H9 (cell line): ENCODE data around the gene LRRC7. TPM values are rescaled to one million over a fixed set of nuclear protein-coding genes. Genes with fewer than 3 reads are reported as not detected.

ENCODE experiments used
- DNase-seq: peaks from one replicate; pipeline ENCODE4 v3.0.0-alpha.2; 2017
- H2AFZ ChIP-seq: one replicate; pipeline ENCODE4 v1.6.1; 2013; ENCODE audit warnings: mild to moderate bottlenecking, low read length, control low read depth, moderate library complexity
- H2AK5ac ChIP-seq: 2 replicates; pipeline ENCODE4 v1.6.1; 2013; ENCODE audit warnings: low read length, control low read depth, mixed read lengths; ENCODE audit not compliant: insufficient read length
- H2BK120ac ChIP-seq: one replicate; pipeline ENCODE4 v1.6.1; 2013; ENCODE audit warnings: low read depth, mild to moderate bottlenecking, low read length, control low read depth, inconsistent platforms; ENCODE audit not compliant: poor library complexity, severe bottlenecking
- H2BK12ac ChIP-seq: 2 replicates; pipeline ENCODE4 v1.6.1; 2013; ENCODE audit warnings: low read length, control low read depth, mixed read lengths, low read depth; ENCODE audit not compliant: insufficient read length
- H2BK15ac ChIP-seq: 2 replicates; pipeline ENCODE4 v1.6.1; 2013; ENCODE audit warnings: low read depth, low read length, control low read depth
- H2BK20ac ChIP-seq: one replicate; pipeline ENCODE4 v1.6.1; 2013; ENCODE audit warnings: low read depth, mild to moderate bottlenecking, low read length, control low read depth, inconsistent platforms; ENCODE audit not compliant: poor library complexity, severe bottlenecking
- H2BK5ac ChIP-seq: 2 replicates; pipeline ENCODE4 v1.6.1; 2013; ENCODE audit warnings: low read length, control low read depth, mixed read lengths; ENCODE audit not compliant: insufficient read length
- H3K14ac ChIP-seq: 2 replicates; pipeline ENCODE4 v1.6.1; 2013; ENCODE audit warnings: low read length, control low read depth; ENCODE audit not compliant: insufficient read depth
- H3K18ac ChIP-seq: 2 replicates; pipeline ENCODE4 v1.6.1; 2013; ENCODE audit warnings: low read depth, mild to moderate bottlenecking, mixed read lengths, low read length, control low read depth; ENCODE audit not compliant: insufficient read length
- H3K23ac ChIP-seq: 2 replicates; pipeline ENCODE4 v1.6.1; 2013; ENCODE audit warnings: low read length, control low read depth, mixed read lengths, low read depth; ENCODE audit not compliant: insufficient read length
- H3K23me2 ChIP-seq: 2 replicates; pipeline ENCODE4 v1.6.1; 2013; ENCODE audit warnings: low read depth, mild to moderate bottlenecking, mixed read lengths, low read length, control low read depth; ENCODE audit not compliant: insufficient read length, poor library complexity, severe bottlenecking
- H3K27ac ChIP-seq: 2 replicates; pipeline ENCODE4 v1.5.1; 2013; ENCODE audit warnings: low read length, control low read depth, mixed read lengths, low read depth; ENCODE audit not compliant: insufficient read length
- H3K27me3 ChIP-seq: 2 replicates; pipeline ENCODE4 v1.6.1; 2013; ENCODE audit warnings: low read length, control low read depth, inconsistent platforms; ENCODE audit not compliant: insufficient read depth
- H3K4ac ChIP-seq: 2 replicates; pipeline ENCODE4 v1.6.1; 2013; ENCODE audit warnings: low read depth, mild to moderate bottlenecking, control low read depth, inconsistent platforms, low read length, moderate library complexity
- H3K4me1 ChIP-seq: 2 replicates; pipeline ENCODE4 v1.6.1; 2013; ENCODE audit warnings: low read length, control low read depth, inconsistent platforms; ENCODE audit not compliant: insufficient read depth
- H3K4me2 ChIP-seq: 2 replicates; pipeline ENCODE4 v1.6.1; 2013; ENCODE audit warnings: low read length, control low read depth, mixed read lengths; ENCODE audit not compliant: insufficient read length, insufficient read depth
- H3K56ac ChIP-seq: 2 replicates; pipeline ENCODE4 v1.6.1; 2013; ENCODE audit warnings: low read depth, mild to moderate bottlenecking, mixed read lengths, low read length, control low read depth; ENCODE audit not compliant: insufficient read length
- H3K79me1 ChIP-seq: 2 replicates; pipeline ENCODE4 v1.6.1; 2013; ENCODE audit warnings: low read depth, mild to moderate bottlenecking, moderate library complexity, low read length, control low read depth, inconsistent platforms; ENCODE audit not compliant: insufficient read depth, poor library complexity, severe bottlenecking
- H3K79me2 ChIP-seq: 2 replicates; pipeline ENCODE4 v1.6.1; 2013; ENCODE audit warnings: low read length, control low read depth, inconsistent platforms; ENCODE audit not compliant: insufficient read depth
- H3K9ac ChIP-seq: 2 replicates; pipeline ENCODE4 v1.6.1; 2013; ENCODE audit warnings: low read length, control low read depth, mixed read lengths; ENCODE audit not compliant: insufficient read length; ENCODE audit errors: extremely low read depth
- H3K9me3 ChIP-seq: one replicate; pipeline ENCODE4 v1.6.1; 2013; ENCODE audit warnings: low read depth, low read length, inconsistent platforms; ENCODE audit not compliant: control insufficient read depth
- H3T11ph ChIP-seq: one replicate; pipeline ENCODE4 v1.6.1; 2013; ENCODE audit warnings: mild to moderate bottlenecking, low read length, control low read depth, inconsistent platforms
- H4K20me1 ChIP-seq: one replicate; pipeline ENCODE4 v1.6.1; 2013; ENCODE audit not compliant: control insufficient read depth, insufficient read length, insufficient read depth
- H4K5ac ChIP-seq: 2 replicates; pipeline ENCODE4 v1.6.1; 2013; ENCODE audit warnings: low read depth, mild to moderate bottlenecking, mixed read lengths, low read length, control low read depth; ENCODE audit not compliant: insufficient read length
- H4K8ac ChIP-seq: replicated peaks from 2 replicates; pipeline ENCODE4 v1.6.1; 2013; ENCODE audit warnings: low read length, control low read depth, mixed read lengths, low read depth; ENCODE audit not compliant: insufficient read length
- H4K91ac ChIP-seq: 2 replicates; pipeline ENCODE4 v1.6.1; 2013; ENCODE audit warnings: low read depth, mild to moderate bottlenecking, moderate library complexity, mixed read lengths, low read length, control low read depth; ENCODE audit not compliant: insufficient read length
- H3K27ac Mint-ChIP-seq, 3 experiments: 2 replicates in 2 of 3; 3 replicates in 1 of 3; pipeline ENCODE4 v1.8.0; 2020 to 2021; ENCODE audit warnings: mixed read lengths in 3 of 3, mild to moderate bottlenecking in 1 of 3, moderate library complexity in 1 of 3
- H3K27me3 Mint-ChIP-seq: 2 replicates; pipeline ENCODE4 v1.8.0; 2021; ENCODE audit warnings: low read depth, mild to moderate bottlenecking, moderate library complexity, mixed read lengths
- H3K36me3 Mint-ChIP-seq, 3 experiments: 2 replicates in 2 of 3; 3 replicates in 1 of 3; pipeline ENCODE4 v1.8.0; 2020 to 2021; ENCODE audit warnings: low read depth in 3 of 3, mixed read lengths in 3 of 3; ENCODE audit not compliant: insufficient read depth in 1 of 3
- H3K4me1 Mint-ChIP-seq, 2 experiments: 2 replicates each; pipeline ENCODE4 v1.8.0; 2020; ENCODE audit warnings: mixed read lengths in 2 of 2
- H3K4me3 Mint-ChIP-seq, 2 experiments: 2 replicates in 1 of 2; 3 replicates in 1 of 2; pipeline ENCODE4 v1.8.0; 2020 to 2021; ENCODE audit warnings: mild to moderate bottlenecking in 2 of 2, mixed read lengths in 2 of 2, moderate library complexity in 1 of 2
- H3K9me3 Mint-ChIP-seq, 2 experiments: 2 replicates in 1 of 2; 3 replicates in 1 of 2; pipeline ENCODE4 v1.8.0; 2020; ENCODE audit warnings: mild to moderate bottlenecking in 2 of 2, mixed read lengths in 2 of 2, moderate library complexity in 1 of 2
- CTCF ChIP-seq: fragments of 200-600 bp; sonication (generic); conservative IDR thresholded peaks from 3 replicates; pipeline ENCODE4 v1.8.0; 2021; ENCODE audit warnings: antibody characterized with exemption, mild to moderate bottlenecking
- WGBS: extraction: QIAGEN DNeasy Blood & Tissue Kit; methylation state at CpG from one replicate; pipeline ENCODE4 v1.1.7; 2013; ENCODE audit warnings: missing lambda C conversion rate, low lambda C conversion rate, mixed read lengths; ENCODE audit not compliant: insufficient read length; ENCODE audit errors: extremely low coverage; 5-methylcytosine and 5-hydroxymethylcytosine counted together
- total RNA-seq: library from RNA; stranded (reverse); gene quantifications from 2 replicates; pipeline ENCODE4 v1.2.1, GENCODE V29; 2021

Gene LRRC7
- total RNA-seq, 1 experiment from 2014 or later: not detected

- no peak overlapping the region for H3K4me3 Mint-ChIP-seq
- no peak overlapping the region for H4K8ac ChIP-seq
- no peak for DNase-seq
- no peak overlapping the region for H3K14ac ChIP-seq
- H3K27me3 Mint-ChIP-seq: no peaks in the 10 kb centered on the region
- H3K9me3 ChIP-seq: no peaks in the 10 kb centered on the region
- no peaks in the 10 kb centered on the region for H3K79me2 ChIP-seq
- no peaks in the 10 kb centered on the region for H3K4me1 ChIP-seq
- no peaks in the 10 kb centered on the region for H3K79me1 ChIP-seq
- no peaks in the 10 kb centered on the region for H3K27me3 ChIP-seq
- no peak overlapping the region for H4K5ac ChIP-seq
- H3K9me3 Mint-ChIP-seq: no peaks in the 10 kb centered on the region
- no peaks in the 10 kb centered on the region for H3K36me3 Mint-ChIP-seq
- no peaks in the 10 kb centered on the region for H4K20me1 ChIP-seq
- H3K27ac Mint-ChIP-seq: no peak overlapping the region
- H2BK20ac ChIP-seq: no peak overlapping the region
- no peak overlapping the region for H2BK120ac ChIP-seq
- no peak overlapping the region for H3K18ac ChIP-seq
- no peak overlapping the region for H2AFZ ChIP-seq
- no peak overlapping the region for H3K27ac ChIP-seq
- no peaks in the 10 kb centered on the region for H3K23me2 ChIP-seq
- H3K4me2 ChIP-seq: no peak overlapping the region
- no peak overlapping the region for H3K4ac ChIP-seq
- no peak overlapping the region for H2AK5ac ChIP-seq
- no peaks in the 10 kb centered on the region for H3K4me1 Mint-ChIP-seq
- no peak overlapping the region for H3K9ac ChIP-seq
- H2BK15ac ChIP-seq: no peak overlapping the region
- no peak overlapping the region for H3K56ac ChIP-seq
- no peak overlapping the region for H2BK5ac ChIP-seq
- H4K91ac ChIP-seq: no peak overlapping the region
- no CpG with 5 or more reads among the region's 1 CpG for WGBS
- H3T11ph ChIP-seq: no peak overlapping the region
- H3K23ac ChIP-seq: no peak overlapping the region
- no peak overlapping the region for H2BK12ac ChIP-seq
- TF ChIP-seq CTCF: no peak
Measured at GRCh38 chr1:70103770-70104169, 536.0 kb downstream of the LRRC7 start.
